GM23338 (cell line): ENCODE measurements around the gene C6orf47. TPM values are rescaled to one million over a fixed set of nuclear protein-coding genes. Genes with fewer than 3 reads are reported as not detected.

ENCODE experiments used
- ATAC-seq: fragments of 200-7000 bp; cut with Tn5 transposase; 3 replicates; pipeline ENCODE4 v1.9.1; 2020
- DNase-seq: peaks from one replicate; pipeline ENCODE4 v3.0.0-alpha.2; 2015; ENCODE audit warnings: low spot score
- H2AFZ ChIP-seq: fragments of 200-600 bp; sonication (generic); 2 replicates; pipeline ENCODE4 v1.8.0; 2016; ENCODE audit warnings: antibody characterized with exemption, mild to moderate bottlenecking, moderate library complexity
- H3F3A ChIP-seq: fragments of 200-600 bp; sonication (generic); replicated peaks from 2 replicates; pipeline ENCODE4 v1.8.0; 2017; ENCODE audit warnings: antibody characterized with exemption, mixed run types, low read depth
- H3K27ac ChIP-seq: fragments of 200-600 bp; sonication (generic); 2 replicates; pipeline ENCODE4 v1.6.1; 2016; ENCODE audit warnings: low read depth
- H3K27me3 ChIP-seq: fragments of 200-600 bp; sonication (generic); 2 replicates; pipeline ENCODE4 v1.8.0; 2016; ENCODE audit warnings: mild to moderate bottlenecking, mixed run types, moderate library complexity; ENCODE audit not compliant: insufficient read depth
- H3K36me3 ChIP-seq: fragments of 200-600 bp; sonication (generic); 2 replicates; pipeline ENCODE4 v1.8.0; 2016; ENCODE audit warnings: mild to moderate bottlenecking; ENCODE audit not compliant: insufficient read depth
- H3K4me1 ChIP-seq: fragments of 200-600 bp; sonication (generic); 2 replicates; pipeline ENCODE4 v1.8.0; 2016; ENCODE audit warnings: mild to moderate bottlenecking, moderate library complexity; ENCODE audit not compliant: insufficient read depth
- H3K4me2 ChIP-seq: fragments of 200-600 bp; sonication (generic); 2 replicates; pipeline ENCODE4 v1.7.1; 2017; ENCODE audit warnings: mixed run types
- H3K4me3 ChIP-seq: fragments of 200-600 bp; sonication (generic); 2 replicates; pipeline ENCODE4 v1.6.1; 2016; ENCODE audit warnings: mixed run types
- H3K79me2 ChIP-seq: fragments of 200-600 bp; sonication (generic); replicated peaks from 2 replicates; pipeline ENCODE4 v1.8.0; 2017; ENCODE audit warnings: mild to moderate bottlenecking; ENCODE audit not compliant: insufficient read depth
- H3K9me2 ChIP-seq: fragments of 200-600 bp; sonication (generic); 2 replicates; pipeline ENCODE4 v1.8.0; 2017; ENCODE audit not compliant: insufficient read depth
- H4K20me1 ChIP-seq: fragments of 200-600 bp; sonication (generic); replicated peaks from 2 replicates; pipeline ENCODE4 v1.8.0; 2017; ENCODE audit warnings: mild to moderate bottlenecking; ENCODE audit not compliant: insufficient read depth
- H3K27ac Mint-ChIP-seq: 2 replicates; pipeline ENCODE4 v1.8.0; 2020; ENCODE audit warnings: inconsistent platforms, mild to moderate bottlenecking, moderate library complexity, mixed read lengths
- H3K27me3 Mint-ChIP-seq: 3 replicates; pipeline ENCODE4 v1.8.0; 2022; ENCODE audit warnings: low read depth, mild to moderate bottlenecking, moderate library complexity, mixed read lengths, inconsistent platforms; ENCODE audit not compliant: insufficient read depth, poor library complexity
- H3K36me3 Mint-ChIP-seq: 3 replicates; pipeline ENCODE4 v1.8.0; 2021; ENCODE audit warnings: low read depth, mild to moderate bottlenecking, inconsistent platforms, moderate library complexity, mixed read lengths
- H3K4me1 Mint-ChIP-seq: 3 replicates; pipeline ENCODE4 v1.8.0; 2020; ENCODE audit warnings: mild to moderate bottlenecking, inconsistent platforms, mixed read lengths
- H3K4me3 Mint-ChIP-seq: 3 replicates; pipeline ENCODE4 v1.8.0; 2021; ENCODE audit warnings: moderate library complexity, mild to moderate bottlenecking, inconsistent platforms, mixed read lengths
- H3K9me3 Mint-ChIP-seq: 3 replicates; pipeline ENCODE4 v1.8.0; 2020; ENCODE audit warnings: moderate library complexity, mild to moderate bottlenecking, inconsistent platforms, mixed read lengths
- CREB1 ChIP-seq: fragments of 250-450 bp; sonication (Bioruptor Pico); IDR thresholded peaks from 2 replicates; pipeline ENCODE4 v1.5.0; 2020; ENCODE audit warnings: low read depth, mild to moderate bottlenecking, moderate library complexity
- JUNB ChIP-seq: IDR thresholded peaks from one replicate; pipeline ENCODE4 v1.6.1; 2016; ENCODE audit warnings: antibody characterized with exemption; ENCODE audit not compliant: unreplicated experiment
- NANOG ChIP-seq: IDR thresholded peaks from 2 replicates; pipeline ENCODE4 v1.6.1; 2016; ENCODE audit warnings: antibody characterized with exemption, borderline replicate concordance
- REST ChIP-seq: IDR thresholded peaks from one replicate; pipeline ENCODE4 v1.6.1; 2018; ENCODE audit warnings: antibody characterized with exemption; ENCODE audit not compliant: unreplicated experiment
- ZNF114 ChIP-seq: fragments of 250-450 bp; sonication (Bioruptor Pico); IDR thresholded peaks from 2 replicates; pipeline ENCODE4 v1.5.0; 2020; ENCODE audit warnings: mild to moderate bottlenecking, moderate library complexity
- polyA plus RNA-seq: library from polyadenylated mRNA; unstranded; fragments of >200 nt; fragmentation: Nextera tagmentation; extraction: Ambion mirVana; gene quantifications from 2 replicates; pipeline ENCODE4 v1.2.1, GENCODE V29; 2016
- total RNA-seq: library from RNA; depleted of rRNA; stranded (reverse); fragments of >200 nt; shearing (Covaris generic); gene quantifications from 2 replicates; pipeline ENCODE4 v1.2.3, GENCODE V29; 2014
- TF ChIP-seq, protein P1 (sequence below): fragments of 250-450 bp; sonication (Bioruptor Pico); IDR thresholded peaks from 2 replicates; pipeline ENCODE4 v1.5.0; 2020; ENCODE audit warnings: mild to moderate bottlenecking, moderate library complexity
- TF ChIP-seq, protein P2 (sequence below), 2 experiments: fragments of 200-600 bp in 1 of 2; sonication (generic) in 1 of 2; conservative IDR thresholded peaks; 2 replicates each; pipeline versions ENCODE4 v1.5.1 to v1.6.1; 2016 to 2017; ENCODE audit warnings: antibody characterized with exemption in 2 of 2, low read depth in 2 of 2, mild to moderate bottlenecking in 2 of 2, moderate library complexity in 1 of 2

The C6orf47 gene
- total and polyA plus RNA-seq, 2 experiments from 2014 or later = 9.4 to 12.8 TPM

DNA sequence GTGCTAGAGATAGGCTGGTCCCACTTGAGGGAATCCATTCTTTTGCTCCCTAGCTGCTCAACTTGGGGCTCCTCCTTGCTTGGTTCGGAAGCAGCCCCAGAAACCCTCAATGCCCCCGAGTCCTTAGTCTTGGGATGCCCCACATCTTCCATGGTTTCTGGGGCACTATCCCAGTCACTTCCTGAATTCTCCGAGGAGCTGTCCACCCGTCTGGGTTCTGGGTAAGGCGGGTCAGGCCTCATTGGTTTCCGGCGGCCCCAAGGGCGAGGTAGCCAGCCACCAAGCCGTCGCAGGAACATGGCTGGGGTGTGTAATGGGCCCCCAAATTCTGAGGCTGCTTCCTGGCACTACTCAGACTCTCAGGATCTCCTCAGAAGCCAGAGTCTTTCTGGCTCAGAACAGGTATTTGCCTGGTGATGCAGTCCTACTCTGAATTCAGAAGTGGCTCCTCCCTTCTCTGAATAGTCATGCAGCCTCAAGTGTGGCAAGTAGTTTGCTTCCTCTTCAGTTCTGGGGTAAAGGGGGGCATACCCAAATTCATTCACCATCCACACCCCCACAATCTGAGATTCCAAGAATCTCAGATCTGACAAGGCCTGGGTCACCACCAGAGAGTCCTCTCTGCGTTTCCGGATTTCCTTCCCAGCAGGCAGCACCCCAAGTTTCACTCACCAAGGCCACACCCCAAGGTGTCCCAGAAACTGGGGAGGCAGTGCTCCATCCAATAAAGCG is 763 bp downstream of the C6orf47 start (continued):
- TF ChIP-seq REST (peak; percentile 65), NANOG (no peak), ZNF114 (no peak), JUNB (no peak), CREB1 (no peak)

DNA sequence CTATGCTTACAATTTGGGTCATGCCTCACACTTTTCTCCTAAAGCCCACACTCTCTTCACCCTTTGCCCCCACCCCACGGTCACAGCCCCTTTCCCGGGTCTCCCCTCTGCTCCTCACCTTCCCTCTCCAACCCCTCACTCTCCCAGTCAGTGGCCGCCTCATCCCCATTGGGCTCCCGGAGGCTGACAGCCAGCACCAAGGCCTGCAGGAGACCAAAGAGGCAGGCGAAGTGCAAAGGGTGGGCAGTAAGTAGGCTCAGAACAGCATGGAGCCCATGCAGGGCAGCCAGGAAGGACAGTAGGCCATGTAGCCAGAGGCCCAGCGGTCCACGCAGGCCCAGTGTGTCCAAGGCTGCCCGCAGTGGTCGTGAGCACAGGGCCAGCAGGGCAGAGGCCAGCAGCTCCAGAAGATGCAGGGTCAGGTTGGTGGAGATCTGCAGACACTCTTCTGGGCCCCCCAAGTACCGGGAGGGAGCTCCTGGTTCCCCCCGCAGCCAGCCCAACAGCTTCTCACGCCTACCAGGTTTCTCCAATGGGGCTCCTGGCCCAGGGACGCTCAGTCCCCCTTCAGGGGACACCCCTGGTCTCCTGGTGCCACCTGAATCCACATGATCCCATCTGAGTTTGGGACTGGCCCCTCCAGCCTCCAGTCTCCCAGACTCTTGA is 1.5 kb downstream of the C6orf47 start:
- H3K36me3 Mint-ChIP-seq = peaks cover 40% of the 10 kb centered on the region
- peaks cover 37% of the 10 kb centered on the region for H3K79me2 ChIP-seq
- TF ChIP-seq, protein P1, sequence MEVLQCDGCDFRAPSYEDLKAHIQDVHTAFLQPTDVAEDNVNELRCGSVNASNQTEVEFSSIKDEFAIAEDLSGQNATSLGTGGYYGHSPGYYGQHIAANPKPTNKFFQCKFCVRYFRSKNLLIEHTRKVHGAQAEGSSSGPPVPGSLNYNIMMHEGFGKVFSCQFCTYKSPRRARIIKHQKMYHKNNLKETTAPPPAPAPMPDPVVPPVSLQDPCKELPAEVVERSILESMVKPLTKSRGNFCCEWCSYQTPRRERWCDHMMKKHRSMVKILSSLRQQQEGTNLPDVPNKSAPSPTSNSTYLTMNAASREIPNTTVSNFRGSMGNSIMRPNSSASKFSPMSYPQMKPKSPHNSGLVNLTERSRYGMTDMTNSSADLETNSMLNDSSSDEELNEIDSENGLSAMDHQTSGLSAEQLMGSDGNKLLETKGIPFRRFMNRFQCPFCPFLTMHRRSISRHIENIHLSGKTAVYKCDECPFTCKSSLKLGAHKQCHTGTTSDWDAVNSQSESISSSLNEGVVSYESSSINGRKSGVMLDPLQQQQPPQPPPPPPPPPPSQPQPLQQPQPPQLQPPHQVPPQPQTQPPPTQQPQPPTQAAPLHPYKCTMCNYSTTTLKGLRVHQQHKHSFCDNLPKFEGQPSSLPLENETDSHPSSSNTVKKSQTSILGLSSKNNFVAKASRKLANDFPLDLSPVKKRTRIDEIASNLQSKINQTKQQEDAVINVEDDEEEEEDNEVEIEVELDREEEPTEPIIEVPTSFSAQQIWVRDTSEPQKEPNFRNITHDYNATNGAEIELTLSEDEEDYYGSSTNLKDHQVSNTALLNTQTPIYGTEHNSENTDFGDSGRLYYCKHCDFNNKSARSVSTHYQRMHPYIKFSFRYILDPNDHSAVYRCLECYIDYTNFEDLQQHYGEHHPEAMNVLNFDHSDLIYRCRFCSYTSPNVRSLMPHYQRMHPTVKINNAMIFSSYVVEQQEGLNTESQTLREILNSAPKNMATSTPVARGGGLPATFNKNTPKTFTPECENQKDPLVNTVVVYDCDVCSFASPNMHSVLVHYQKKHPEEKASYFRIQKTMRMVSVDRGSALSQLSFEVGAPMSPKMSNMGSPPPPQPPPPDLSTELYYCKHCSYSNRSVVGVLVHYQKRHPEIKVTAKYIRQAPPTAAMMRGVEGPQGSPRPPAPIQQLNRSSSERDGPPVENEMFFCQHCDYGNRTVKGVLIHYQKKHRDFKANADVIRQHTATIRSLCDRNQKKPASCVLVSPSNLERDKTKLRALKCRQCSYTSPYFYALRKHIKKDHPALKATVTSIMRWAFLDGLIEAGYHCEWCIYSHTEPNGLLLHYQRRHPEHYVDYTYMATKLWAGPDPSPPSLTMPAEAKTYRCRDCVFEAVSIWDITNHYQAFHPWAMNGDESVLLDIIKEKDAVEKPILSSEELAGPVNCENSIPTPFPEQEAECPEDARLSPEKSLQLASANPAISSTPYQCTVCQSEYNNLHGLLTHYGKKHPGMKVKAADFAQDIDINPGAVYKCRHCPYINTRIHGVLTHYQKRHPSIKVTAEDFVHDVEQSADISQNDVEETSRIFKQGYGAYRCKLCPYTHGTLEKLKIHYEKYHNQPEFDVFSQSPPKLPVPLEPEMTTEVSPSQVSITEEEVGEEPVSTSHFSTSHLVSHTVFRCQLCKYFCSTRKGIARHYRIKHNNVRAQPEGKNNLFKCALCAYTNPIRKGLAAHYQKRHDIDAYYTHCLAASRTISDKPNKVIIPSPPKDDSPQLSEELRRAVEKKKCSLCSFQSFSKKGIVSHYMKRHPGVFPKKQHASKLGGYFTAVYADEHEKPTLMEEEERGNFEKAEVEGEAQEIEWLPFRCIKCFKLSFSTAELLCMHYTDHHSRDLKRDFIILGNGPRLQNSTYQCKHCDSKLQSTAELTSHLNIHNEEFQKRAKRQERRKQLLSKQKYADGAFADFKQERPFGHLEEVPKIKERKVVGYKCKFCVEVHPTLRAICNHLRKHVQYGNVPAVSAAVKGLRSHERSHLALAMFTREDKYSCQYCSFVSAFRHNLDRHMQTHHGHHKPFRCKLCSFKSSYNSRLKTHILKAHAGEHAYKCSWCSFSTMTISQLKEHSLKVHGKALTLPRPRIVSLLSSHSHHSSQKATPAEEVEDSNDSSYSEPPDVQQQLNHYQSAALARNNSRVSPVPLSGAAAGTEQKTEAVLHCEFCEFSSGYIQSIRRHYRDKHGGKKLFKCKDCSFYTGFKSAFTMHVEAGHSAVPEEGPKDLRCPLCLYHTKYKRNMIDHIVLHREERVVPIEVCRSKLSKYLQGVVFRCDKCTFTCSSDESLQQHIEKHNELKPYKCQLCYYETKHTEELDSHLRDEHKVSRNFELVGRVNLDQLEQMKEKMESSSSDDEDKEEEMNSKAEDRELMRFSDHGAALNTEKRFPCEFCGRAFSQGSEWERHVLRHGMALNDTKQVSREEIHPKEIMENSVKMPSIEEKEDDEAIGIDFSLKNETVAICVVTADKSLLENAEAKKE (CRISPR knock-in tag) = no peak
- TF ChIP-seq CREB1 (no peak), REST (no peak)
- TF ChIP-seq, protein P2, sequence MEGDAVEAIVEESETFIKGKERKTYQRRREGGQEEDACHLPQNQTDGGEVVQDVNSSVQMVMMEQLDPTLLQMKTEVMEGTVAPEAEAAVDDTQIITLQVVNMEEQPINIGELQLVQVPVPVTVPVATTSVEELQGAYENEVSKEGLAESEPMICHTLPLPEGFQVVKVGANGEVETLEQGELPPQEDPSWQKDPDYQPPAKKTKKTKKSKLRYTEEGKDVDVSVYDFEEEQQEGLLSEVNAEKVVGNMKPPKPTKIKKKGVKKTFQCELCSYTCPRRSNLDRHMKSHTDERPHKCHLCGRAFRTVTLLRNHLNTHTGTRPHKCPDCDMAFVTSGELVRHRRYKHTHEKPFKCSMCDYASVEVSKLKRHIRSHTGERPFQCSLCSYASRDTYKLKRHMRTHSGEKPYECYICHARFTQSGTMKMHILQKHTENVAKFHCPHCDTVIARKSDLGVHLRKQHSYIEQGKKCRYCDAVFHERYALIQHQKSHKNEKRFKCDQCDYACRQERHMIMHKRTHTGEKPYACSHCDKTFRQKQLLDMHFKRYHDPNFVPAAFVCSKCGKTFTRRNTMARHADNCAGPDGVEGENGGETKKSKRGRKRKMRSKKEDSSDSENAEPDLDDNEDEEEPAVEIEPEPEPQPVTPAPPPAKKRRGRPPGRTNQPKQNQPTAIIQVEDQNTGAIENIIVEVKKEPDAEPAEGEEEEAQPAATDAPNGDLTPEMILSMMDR (conservative IDR thresholded peaks at IDR 0.05; ENCODE audit: low read depth in 2 of 2) = no peak

More for the DNA sequence above, 1.5 kb downstream of the C6orf47 start:
- no peak overlapping the region for H3K27ac Mint-ChIP-seq
- Histone ChIP-seq H4K20me1 (no peaks in the 10 kb centered on the region; the same call in 1 of the 2 replicates), H3F3A (peaks cover 17% of the 10 kb centered on the region; the same call in 1 of the 2 replicates), H3K27me3 (no peaks in the 10 kb centered on the region), H3K4me2 (peak overlapping the region; percentile 98), H3K36me3 (peaks cover 10% of the 10 kb centered on the region; the same call in 1 of the 2 replicates), H3K9me2 (no peaks in the 10 kb centered on the region), H3K4me3 (peak overlapping the region; percentile 96), H2AFZ (no peak overlapping the region), H3K4me1 (peaks cover 19% of the 10 kb centered on the region), H3K27ac (no peak overlapping the region)
- peak overlapping the region; percentile 90 for H3K4me3 Mint-ChIP-seq
- ATAC-seq (no peak), DNase-seq (no peak)
- no peaks in the 10 kb centered on the region for H3K9me3 Mint-ChIP-seq
- H3K27me3 Mint-ChIP-seq = peaks cover 19% of the 10 kb centered on the region
- peaks cover 44% of the 10 kb centered on the region for H3K4me1 Mint-ChIP-seq
